ENCODE measurements around the gene TSEN54. TPM values are rescaled to one million over a fixed set of nuclear protein-coding genes. Genes with fewer than 3 reads are reported as not detected.

TSEN54 gene
- polyA plus RNA-seq, 1 of the 3 experiments (the other 2 are of a cell fraction): 29.8 TPM

GRCh38 chr17:75513641-75514000 is 2.7 kb upstream of the TSEN54 start:
- Histone ChIP-seq H3K4me1 (ENCODE audit: control insufficient read depth in 1 of 2, insufficient read depth in 2 of 2, low read depth in 1 of 2, low read length in 1 of 2) (peaks cover 6 to 39% of the 10 kb centered on the region in 2 experiments; a peak in 1 of 4 replicates), H3K9me3 (no peaks in the 10 kb centered on the region), H3K79me2 (ENCODE audit: insufficient read depth) (peaks cover 24% of the 10 kb centered on the region; the same call in 1 of the 2 replicates), H3K27ac (ENCODE audit: low read depth in 2 of 2, low read length in 1 of 2) (no peak overlapping the region), H3K4me3 (ENCODE audit: low read depth in 2 of 2, low read length in 1 of 2) (peak overlapping the region; percentile 81 to 98; a peak in 3 of 4 replicates), H3K27me3 (ENCODE audit: insufficient read depth) (no peaks in the 10 kb centered on the region), H3K9ac (0 out of 2 replicates have a peak overlapping the region, but pooled peaks have one; percentile 78), H3K36me3 (replicated peaks in 1 of 2; ENCODE audit: control insufficient read depth in 1 of 2, insufficient read depth in 2 of 2, low read length in 1 of 2) (peaks cover 0 to 2% of the 10 kb centered on the region in 2 experiments), H3F3A (replicated peaks; ENCODE audit: insufficient read depth) (no peaks in the 10 kb centered on the region), H4K20me1 (ENCODE audit: insufficient read depth) (peaks cover 39% of the 10 kb centered on the region), H2AFZ (ENCODE audit: low read depth) (no peak overlapping the region), H3K9me2 (no peaks in the 10 kb centered on the region), H3K4me2 (peak overlapping the region; percentile 100)
- DNase-seq: no peak
- 97% methylated on average over 17 of the region's 17 CpGs for WGBS (ENCODE audit: low lambda C conversion rate)
- TF ChIP-seq PBX3 (IDR thresholded peaks at IDR 0.05) (no peak), MXI1 (IDR thresholded peaks at IDR 0.05; ENCODE audit: low read depth, low read length) (no peak), ELF1 (IDR thresholded peaks at IDR 0.05) (no peak), RAD21 (IDR thresholded peaks at IDR 0.05; ENCODE audit: low read length) (no peak), FOSL2 (IDR thresholded peaks at IDR 0.05; ENCODE audit: borderline replicate concordance, low read depth) (no peak), TEAD4 (IDR thresholded peaks at IDR 0.05; ENCODE audit: borderline replicate concordance, insufficient read depth) (no peak), EP300 (IDR thresholded peaks at IDR 0.05; ENCODE audit: borderline replicate concordance in 1 of 2, low read depth in 1 of 2, low read length in 1 of 2) (no peak), EZH2phosphoT487 (IDR thresholded peaks at IDR 0.05; ENCODE audit: borderline replicate concordance, low read depth) (no peak), GATA2 (CRISPR knock-in tag; IDR thresholded peaks at IDR 0.05) (no peak), NFIC (IDR thresholded peaks at IDR 0.05; ENCODE audit: borderline replicate concordance) (no peak), GABPA (IDR thresholded peaks at IDR 0.05; ENCODE audit: low read depth) (no peak), USF2 (IDR thresholded peaks at IDR 0.05; ENCODE audit: borderline replicate concordance, low read depth, low read length) (no peak), NRF1 (IDR thresholded peaks at IDR 0.05; ENCODE audit: low read depth, low read length) (no peak)
- CTCF ChIA-PET: interaction anchor here (1.0 to 1.8 kb wide), 8 partner anchors 8 to 236 kb away, joined by 3 to 9 read pairs (median 4); partner anchors contain the start of gene SMIM5
- POLR2A ChIA-PET: no interaction called here

GRCh38 chr17:75514299-75514918 is 1.9 kb upstream of the TSEN54 start:
- ChIA-PET POLR2A (interaction anchor here (0.7 kb wide), 1 partner anchor 15 kb away, joined by 3 read pairs; no protein-coding TSS in a partner anchor), CTCF (interaction anchor here (0.7 to 1.8 kb wide), 13 partner anchors 9 to 236 kb away, joined by 3 to 9 read pairs (median 3); partner anchors contain the start of genes RECQL5, SAP30BP and SMIM5)
- peak; percentile 64 for DNase-seq
- Histone ChIP-seq H3K9me2 (no peaks in the 10 kb centered on the region), H3K4me2 (peak overlapping the region; percentile 100), H3K9me3 (no peaks in the 10 kb centered on the region), H3K9ac (peak overlapping the region; percentile 78), H4K20me1 (ENCODE audit: insufficient read depth) (peaks cover 32% of the 10 kb centered on the region), H3K4me1 (ENCODE audit: control insufficient read depth in 1 of 2, insufficient read depth in 2 of 2, low read depth in 1 of 2, low read length in 1 of 2) (peaks cover 0 to 35% of the 10 kb centered on the region in 2 experiments; a peak in 1 of 4 replicates), H3K36me3 (replicated peaks in 1 of 2; ENCODE audit: control insufficient read depth in 1 of 2, insufficient read depth in 2 of 2, low read length in 1 of 2) (peaks cover 4 to 7% of the 10 kb centered on the region in 2 experiments), H3K79me2 (ENCODE audit: insufficient read depth) (peaks cover 24% of the 10 kb centered on the region; the same call in 1 of the 2 replicates), H3K4me3 (ENCODE audit: low read depth in 2 of 2, low read length in 1 of 2) (peak overlapping the region; percentile 81 to 98), H2AFZ (ENCODE audit: low read depth) (no peak overlapping the region), H3K27me3 (ENCODE audit: insufficient read depth) (no peaks in the 10 kb centered on the region), H3F3A (replicated peaks; ENCODE audit: insufficient read depth) (no peaks in the 10 kb centered on the region), H3K27ac (ENCODE audit: low read depth in 2 of 2, low read length in 1 of 2) (peak overlapping the region; percentile 14 to 68; a peak in 2 of 4 replicates)
- WGBS (ENCODE audit: low lambda C conversion rate): 14% methylated on average over 10 of the region's 15 CpGs
- TF ChIP-seq FOXM1 (IDR thresholded peaks at IDR 0.05; ENCODE audit: low read depth) (no peak), FOSL2 (IDR thresholded peaks at IDR 0.05; ENCODE audit: borderline replicate concordance, low read depth) (0 out of 2 replicates have a peak, but pooled peaks have one; percentile 7)
